Suprapubic skin (tissue), 4 donors: ENCODE results near the gene GRIA4.

Experiments used
- EP300 ChIP-seq: sonication (generic); formaldehyde crosslinking; IDR thresholded peaks from one replicate; pipeline ENCODE4 v1.6.1; 2017; ENCODE audit warnings: antibody characterized with exemption
- POLR2A ChIP-seq, 2 donors: fragments of 450-650 bp; IDR thresholded peaks; one replicate each; pipeline ENCODE4 v1.6.1; 2017; ENCODE audit warnings: antibody characterized with exemption in 2 of 2, mild to moderate bottlenecking in 2 of 2, moderate library complexity in 2 of 2
- POLR2AphosphoS5 ChIP-seq, 3 donors: sonication (generic); formaldehyde crosslinking; IDR thresholded peaks; one replicate each; pipeline ENCODE4 v1.6.1; 2017; ENCODE audit warnings: antibody characterized with exemption in 3 of 3
- TF ChIP-seq, protein P1 (sequence below), 2 donors: fragments of 200-600 bp in 1 of 2; fragments of 450-650 bp in 1 of 2; sonication (generic) in 1 of 2; IDR thresholded peaks; one replicate each; pipeline ENCODE4 v1.5.1; 2016 to 2019; ENCODE audit warnings: antibody characterized with exemption in 2 of 2, mild to moderate bottlenecking in 1 of 2, moderate library complexity in 1 of 2

DNA sequence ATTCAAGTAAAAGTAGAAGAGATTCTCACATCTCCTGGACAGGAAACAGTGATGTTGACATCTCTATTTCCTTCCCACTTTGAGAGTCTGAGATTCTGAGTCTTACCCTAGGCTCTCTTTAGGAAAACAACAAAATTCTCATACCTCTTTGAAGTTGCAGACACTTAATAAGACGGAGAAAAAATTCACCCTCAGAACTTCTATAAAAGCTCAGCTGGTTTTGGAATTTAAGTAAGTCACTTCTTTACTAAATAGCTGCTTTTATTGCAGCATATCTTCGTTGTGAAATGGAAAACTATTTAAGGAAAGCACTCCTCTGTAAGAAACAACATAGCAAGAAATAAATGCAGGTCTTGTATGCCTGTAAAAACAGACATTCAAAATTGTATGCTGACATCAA lies 333.0 kb downstream of the GRIA4 start:
- TF ChIP-seq, protein P1, sequence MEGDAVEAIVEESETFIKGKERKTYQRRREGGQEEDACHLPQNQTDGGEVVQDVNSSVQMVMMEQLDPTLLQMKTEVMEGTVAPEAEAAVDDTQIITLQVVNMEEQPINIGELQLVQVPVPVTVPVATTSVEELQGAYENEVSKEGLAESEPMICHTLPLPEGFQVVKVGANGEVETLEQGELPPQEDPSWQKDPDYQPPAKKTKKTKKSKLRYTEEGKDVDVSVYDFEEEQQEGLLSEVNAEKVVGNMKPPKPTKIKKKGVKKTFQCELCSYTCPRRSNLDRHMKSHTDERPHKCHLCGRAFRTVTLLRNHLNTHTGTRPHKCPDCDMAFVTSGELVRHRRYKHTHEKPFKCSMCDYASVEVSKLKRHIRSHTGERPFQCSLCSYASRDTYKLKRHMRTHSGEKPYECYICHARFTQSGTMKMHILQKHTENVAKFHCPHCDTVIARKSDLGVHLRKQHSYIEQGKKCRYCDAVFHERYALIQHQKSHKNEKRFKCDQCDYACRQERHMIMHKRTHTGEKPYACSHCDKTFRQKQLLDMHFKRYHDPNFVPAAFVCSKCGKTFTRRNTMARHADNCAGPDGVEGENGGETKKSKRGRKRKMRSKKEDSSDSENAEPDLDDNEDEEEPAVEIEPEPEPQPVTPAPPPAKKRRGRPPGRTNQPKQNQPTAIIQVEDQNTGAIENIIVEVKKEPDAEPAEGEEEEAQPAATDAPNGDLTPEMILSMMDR (IDR thresholded peaks at IDR 0.05), result no peak
- TF ChIP-seq POLR2AphosphoS5 (IDR thresholded peaks at IDR 0.05) (no peak), POLR2A (IDR thresholded peaks at IDR 0.05) (no peak), EP300 (no peak)
